Tibial artery (tissue), 4 donors: Measurements from ENCODE around the gene ADAM29.
"Not testable (repeated sequence)": the region's sequence is repeated elsewhere in the genome, so short reads cannot be mapped to it uniquely, and the experiment has no call there.

Experiments
- DNase-seq, 2 donors: peaks; one replicate each; pipeline ENCODE4 v3.0.0-alpha.2; 2019
- H3K27ac ChIP-seq, 2 donors: fragments of 200-600 bp; sonication (generic) in 1 of 2; 1 replicate in 1 of 2; 2 replicates in 1 of 2; pipeline ENCODE4 v1.5.1; 2018 to 2019; ENCODE audit warnings: mild to moderate bottlenecking in 1 of 2
- H3K27me3 ChIP-seq, 2 donors: fragments of 200-600 bp; sonication (generic) in 1 of 2; one replicate each; pipeline versions ENCODE4 v1.5.1 to v1.6.0; 2016 to 2019
- H3K36me3 ChIP-seq, 3 donors: fragments of 200-600 bp; sonication (generic) in 2 of 3; one replicate each; pipeline ENCODE4 v1.5.1; 2016 to 2019; ENCODE audit warnings: mild to moderate bottlenecking in 2 of 3
- H3K4me1 ChIP-seq, 4 donors: fragments of 200-600 bp; sonication (generic) in 2 of 4; 1 replicate in 3 of 4; 2 replicates in 1 of 4; pipeline ENCODE4 v1.5.1; 2016 to 2019
- H3K4me3 ChIP-seq, 2 donors: fragments of 200-600 bp; sonication (generic) in 1 of 2; 1 replicate in 1 of 2; 2 replicates in 1 of 2; pipeline ENCODE4 v1.5.1; 2018 to 2019; ENCODE audit warnings: mild to moderate bottlenecking in 2 of 2
- H3K9me3 ChIP-seq, 3 donors: fragments of 200-600 bp; sonication (generic) in 1 of 3; one replicate each; pipeline ENCODE4 v1.5.1; 2016 to 2019
- intact Hi-C: fragments of 100-400 bp; cut with DNase I; formaldehyde crosslinking; loops from one replicate; pipeline ENCODE4 v1.15.0; 2023; ENCODE audit warnings: low total_unique reads
- TF ChIP-seq, protein P1 (sequence below), 2 experiments: fragments of 200-600 bp in 1 of 2; fragments of 450-650 bp in 1 of 2; IDR thresholded peaks; one replicate each; pipeline ENCODE4 v1.5.1; 2017 to 2019; ENCODE audit warnings: antibody characterized with exemption in 2 of 2, mild to moderate bottlenecking in 1 of 2, moderate library complexity in 1 of 2

The ADAM29 gene

DNA sequence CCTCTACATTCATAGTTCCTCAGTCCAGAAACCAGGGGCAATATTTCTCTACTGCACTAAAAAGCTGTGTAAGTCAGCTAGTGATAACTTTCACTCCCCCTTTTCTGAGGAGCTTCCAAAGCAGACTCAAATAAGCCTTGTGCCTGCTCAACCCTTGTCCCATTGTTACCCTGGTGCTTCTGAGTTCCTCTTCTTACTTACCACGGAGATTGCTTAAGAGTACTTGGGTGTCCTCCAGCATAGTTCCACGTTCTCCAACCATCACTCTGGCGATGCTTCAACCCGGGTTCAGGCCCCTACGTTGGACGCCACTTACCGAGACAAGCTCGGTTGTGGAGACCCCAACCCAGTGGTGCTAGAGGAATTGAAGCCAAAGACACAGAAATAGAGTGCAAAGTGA is 71.6 kb downstream of the ADAM29 start:
- DNase-seq: no peak
- Histone ChIP-seq H3K4me1 (no peaks in the 10 kb centered on the region), H3K27ac (no peak overlapping the region), H3K9me3 (peaks cover 0 to 11% (median 8%) of the 10 kb centered on the region in 3 donors), H3K27me3 (no peaks in the 10 kb centered on the region), H3K4me3 (no peak overlapping the region), H3K36me3 (no peaks in the 10 kb centered on the region)
- TF ChIP-seq, protein P1, sequence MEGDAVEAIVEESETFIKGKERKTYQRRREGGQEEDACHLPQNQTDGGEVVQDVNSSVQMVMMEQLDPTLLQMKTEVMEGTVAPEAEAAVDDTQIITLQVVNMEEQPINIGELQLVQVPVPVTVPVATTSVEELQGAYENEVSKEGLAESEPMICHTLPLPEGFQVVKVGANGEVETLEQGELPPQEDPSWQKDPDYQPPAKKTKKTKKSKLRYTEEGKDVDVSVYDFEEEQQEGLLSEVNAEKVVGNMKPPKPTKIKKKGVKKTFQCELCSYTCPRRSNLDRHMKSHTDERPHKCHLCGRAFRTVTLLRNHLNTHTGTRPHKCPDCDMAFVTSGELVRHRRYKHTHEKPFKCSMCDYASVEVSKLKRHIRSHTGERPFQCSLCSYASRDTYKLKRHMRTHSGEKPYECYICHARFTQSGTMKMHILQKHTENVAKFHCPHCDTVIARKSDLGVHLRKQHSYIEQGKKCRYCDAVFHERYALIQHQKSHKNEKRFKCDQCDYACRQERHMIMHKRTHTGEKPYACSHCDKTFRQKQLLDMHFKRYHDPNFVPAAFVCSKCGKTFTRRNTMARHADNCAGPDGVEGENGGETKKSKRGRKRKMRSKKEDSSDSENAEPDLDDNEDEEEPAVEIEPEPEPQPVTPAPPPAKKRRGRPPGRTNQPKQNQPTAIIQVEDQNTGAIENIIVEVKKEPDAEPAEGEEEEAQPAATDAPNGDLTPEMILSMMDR (IDR thresholded peaks at IDR 0.05): no peak
- intact Hi-C loops: no loop called here

DNA sequence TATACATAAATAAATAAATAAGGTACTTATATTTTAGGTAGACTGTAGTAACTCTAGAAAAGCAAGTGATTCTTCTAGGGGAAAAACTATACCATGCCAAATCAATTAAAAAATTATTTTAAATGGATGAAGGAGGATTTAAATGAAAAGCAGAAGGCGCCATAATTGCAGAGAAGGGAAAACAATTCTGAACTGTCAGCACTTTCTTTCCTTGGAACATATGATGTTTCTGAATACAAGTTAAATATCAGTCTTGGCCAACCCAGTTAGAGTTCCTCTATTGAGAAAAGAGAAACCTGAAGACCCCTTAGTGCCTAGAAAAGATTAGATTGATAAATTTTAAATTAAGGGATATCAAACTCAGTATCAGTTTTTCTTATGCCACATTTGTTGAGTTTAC is 75.8 kb downstream of the ADAM29 start:
- H3K9me3 ChIP-seq: no peaks in the 10 kb centered on the region
- H3K36me3 ChIP-seq: no peaks in the 10 kb centered on the region
- no peak overlapping the region for H3K4me3 ChIP-seq
- H3K4me1 ChIP-seq: no peaks in the 10 kb centered on the region
- H3K27me3 ChIP-seq: no peaks in the 10 kb centered on the region
- no peak overlapping the region for H3K27ac ChIP-seq
- TF ChIP-seq, protein P1 (IDR thresholded peaks at IDR 0.05): no peak
- intact Hi-C loops: no loop called here
- no peak for DNase-seq

DNA sequence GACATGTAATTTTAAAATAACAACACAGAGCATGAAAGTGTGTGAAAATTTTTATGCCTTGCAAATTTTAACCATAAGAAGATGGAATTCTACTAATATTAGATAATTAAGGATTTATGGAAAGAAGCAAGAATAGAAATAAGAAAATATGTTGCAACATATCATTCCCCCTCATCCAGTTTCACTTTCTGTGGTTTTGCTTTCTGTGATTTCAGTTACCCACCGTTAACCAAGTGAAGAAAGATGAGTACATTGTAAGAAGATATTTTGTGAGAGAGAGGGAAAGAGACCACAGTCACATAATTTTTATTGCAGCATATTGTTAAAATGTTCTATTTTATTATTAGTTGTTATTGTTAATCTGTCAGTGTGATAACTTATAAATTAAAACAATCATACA is 77.9 kb downstream of the ADAM29 start:
- Histone ChIP-seq H3K4me3 (no peak overlapping the region), H3K36me3 (no peaks in the 10 kb centered on the region), H3K27ac (no peak overlapping the region), H3K27me3 (no peaks in the 10 kb centered on the region), H3K9me3 (no peaks in the 10 kb centered on the region), H3K4me1 (no peaks in the 10 kb centered on the region)
- TF ChIP-seq, protein P1 (IDR thresholded peaks at IDR 0.05): no peak
- DNase-seq: no peak
- intact Hi-C loops: no loop called here

DNA sequence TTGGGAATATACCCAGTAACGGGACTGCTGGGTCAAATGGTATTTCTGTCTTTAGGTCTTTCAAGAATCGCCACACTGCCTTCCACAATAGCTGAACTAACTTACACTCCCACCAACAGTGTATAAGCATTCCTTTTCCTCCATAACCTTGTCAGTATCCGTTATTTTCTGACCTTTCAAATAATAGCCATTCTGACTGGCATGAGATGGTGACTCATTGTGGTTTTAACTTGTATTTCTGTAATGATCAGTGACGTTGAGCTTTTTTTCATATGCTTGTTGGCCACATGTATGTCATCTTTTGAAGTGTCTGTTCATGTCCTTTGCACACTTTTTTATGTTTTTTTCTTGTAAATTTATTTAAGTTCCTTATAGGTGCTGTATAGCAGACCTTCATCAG is 81.2 kb downstream of the ADAM29 start:
- Histone ChIP-seq H3K27ac (no peak overlapping the region), H3K36me3 (no peaks in the 10 kb centered on the region), H3K4me3 (no peak overlapping the region), H3K27me3 (no peaks in the 10 kb centered on the region), H3K9me3 (no peaks in the 10 kb centered on the region), H3K4me1 (no peaks in the 10 kb centered on the region)
- TF ChIP-seq, protein P1 (IDR thresholded peaks at IDR 0.05): no peak
- DNase-seq: no peak
- intact Hi-C loops: no loop called here

DNA sequence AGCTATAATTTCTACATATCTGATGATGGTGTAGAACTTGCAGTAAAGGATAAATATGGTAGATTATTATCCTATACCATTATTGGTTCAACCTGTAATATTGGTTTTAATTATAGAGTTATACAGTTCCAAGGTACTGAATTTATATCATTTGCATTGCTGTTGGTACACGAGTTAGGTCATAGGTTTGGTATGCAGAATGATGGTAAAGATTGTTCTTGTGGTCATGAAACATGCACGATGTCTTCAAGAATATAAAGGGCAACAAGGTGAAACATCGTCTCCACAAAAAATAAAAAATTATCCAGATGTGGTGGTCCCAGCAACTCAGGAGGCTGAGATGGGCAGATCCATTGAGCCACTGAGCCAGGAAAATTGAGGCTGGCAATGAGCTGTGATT is 99.6 kb downstream of the ADAM29 start:
- Histone ChIP-seq H3K27ac (no peak overlapping the region), H3K4me3 (no peak overlapping the region), H3K4me1 (no peaks in the 10 kb centered on the region), H3K36me3 (no peaks in the 10 kb centered on the region), H3K9me3 (no peaks in the 10 kb centered on the region), H3K27me3 (no peaks in the 10 kb centered on the region)
- TF ChIP-seq, protein P1 (IDR thresholded peaks at IDR 0.05): no peak
- no peak for DNase-seq
- intact Hi-C loops: no loop called here

DNA sequence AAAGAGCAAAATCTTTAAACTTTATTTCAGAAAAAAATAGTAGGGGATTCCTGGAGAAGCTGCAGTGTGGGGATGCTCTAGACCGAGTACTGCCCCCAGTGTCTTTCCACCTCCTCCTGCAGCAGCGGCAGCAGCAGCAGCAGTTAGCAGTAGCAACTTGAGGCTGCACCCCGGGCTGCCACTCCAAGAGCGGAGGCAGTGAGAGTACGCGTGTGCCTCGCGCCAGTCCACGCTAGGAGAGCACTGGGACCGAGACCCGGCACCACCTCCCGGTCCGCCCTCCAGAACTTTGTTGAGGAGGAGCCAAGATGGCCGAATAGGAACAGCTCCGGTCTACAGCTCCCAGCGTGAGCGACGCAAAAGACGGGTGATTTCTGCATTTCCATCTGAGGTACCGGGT is 101.3 kb downstream of the ADAM29 start:
- H3K4me1 ChIP-seq, intact Hi-C loops, H3K4me3 ChIP-seq, DNase-seq, H3K27me3 ChIP-seq, H3K27ac ChIP-seq, H3K9me3 ChIP-seq, H3K36me3 ChIP-seq: not testable (repeated sequence)
